NCI-H345 treated with DMSO at 0.1 percent for 48 hours (cell line): ENCODE results near the gene SAMM50.

ENCODE experiments used
- DNase-seq: peaks from one replicate; lab custom pipeline; 2025; ENCODE audit not compliant: unreplicated experiment; lab: John Stamatoyannopoulos, UW

SAMM50 gene

DNA sequence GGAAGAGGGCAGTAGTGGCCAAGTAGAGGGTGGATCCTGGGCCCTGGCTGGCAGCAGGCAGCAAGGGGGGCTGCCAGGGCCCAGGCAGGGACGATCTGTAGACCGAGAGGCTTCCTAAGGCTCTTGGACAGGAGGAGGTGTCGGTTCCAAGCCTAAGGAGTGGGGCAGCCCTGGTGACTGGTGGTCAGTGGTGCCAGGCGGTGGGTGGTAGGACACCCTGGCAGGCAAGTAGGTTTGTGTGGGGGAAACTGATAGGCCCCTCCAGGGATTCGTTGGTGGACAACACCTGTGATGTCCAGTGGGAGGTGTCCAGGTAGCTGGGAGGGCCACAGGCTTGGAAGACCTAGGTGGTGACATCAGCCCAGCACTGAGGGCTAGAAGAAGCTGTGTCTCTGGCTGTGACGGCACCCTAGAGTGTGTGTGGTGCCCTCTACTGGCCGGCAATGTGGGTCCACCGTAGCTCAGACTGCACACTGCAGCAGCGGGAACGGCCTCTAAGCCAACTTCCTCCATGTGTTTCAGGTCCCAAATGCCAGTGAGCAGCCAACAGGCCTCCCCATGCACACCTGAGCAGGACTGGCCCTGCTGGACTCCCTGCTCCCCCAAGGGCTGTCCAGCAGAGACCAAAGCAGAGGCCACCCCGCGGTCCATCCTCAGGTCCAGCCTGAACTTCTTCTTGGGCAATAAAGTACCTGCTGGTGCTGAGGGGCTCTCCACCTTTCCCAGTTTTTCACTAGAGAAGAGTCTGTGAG is 9.4 kb upstream of the SAMM50 start:
- no peak for DNase-seq

- DNase-seq: no peak
Observed at GRCh38 chr22:43946384-43946667, 8.9 kb upstream of the SAMM50 start.

- no peak for DNase-seq
Observed at GRCh38 chr22:43948836-43949406, 6.3 kb upstream of the SAMM50 start.

DNA sequence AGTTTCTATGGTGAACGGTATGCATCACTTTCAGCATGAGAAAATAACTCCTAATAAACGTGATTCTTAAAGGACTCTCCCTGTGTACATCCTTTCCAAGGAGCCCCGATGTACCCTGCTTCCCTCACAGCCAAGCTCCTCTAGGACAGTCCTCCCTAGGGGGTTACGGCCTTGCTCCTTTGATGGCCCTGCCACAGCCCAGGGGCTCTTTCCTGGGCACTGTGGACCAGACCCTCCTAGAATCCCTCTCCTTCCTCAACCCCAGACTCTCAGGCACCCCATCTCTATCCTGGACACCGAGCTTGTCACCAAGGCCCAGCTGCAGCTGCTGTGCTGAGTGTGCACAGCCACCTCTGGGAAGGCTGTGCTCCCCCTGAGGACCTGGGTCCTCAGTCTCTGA is 3.9 kb upstream of the SAMM50 start:
- no peak for DNase-seq

- no peak for DNase-seq
Observed at GRCh38 chr22:43951966-43952365, 3.3 kb upstream of the SAMM50 start.

- no peak for DNase-seq
Observed at GRCh38 chr22:43953988-43954785, 1.1 kb upstream of the SAMM50 start.

DNA sequence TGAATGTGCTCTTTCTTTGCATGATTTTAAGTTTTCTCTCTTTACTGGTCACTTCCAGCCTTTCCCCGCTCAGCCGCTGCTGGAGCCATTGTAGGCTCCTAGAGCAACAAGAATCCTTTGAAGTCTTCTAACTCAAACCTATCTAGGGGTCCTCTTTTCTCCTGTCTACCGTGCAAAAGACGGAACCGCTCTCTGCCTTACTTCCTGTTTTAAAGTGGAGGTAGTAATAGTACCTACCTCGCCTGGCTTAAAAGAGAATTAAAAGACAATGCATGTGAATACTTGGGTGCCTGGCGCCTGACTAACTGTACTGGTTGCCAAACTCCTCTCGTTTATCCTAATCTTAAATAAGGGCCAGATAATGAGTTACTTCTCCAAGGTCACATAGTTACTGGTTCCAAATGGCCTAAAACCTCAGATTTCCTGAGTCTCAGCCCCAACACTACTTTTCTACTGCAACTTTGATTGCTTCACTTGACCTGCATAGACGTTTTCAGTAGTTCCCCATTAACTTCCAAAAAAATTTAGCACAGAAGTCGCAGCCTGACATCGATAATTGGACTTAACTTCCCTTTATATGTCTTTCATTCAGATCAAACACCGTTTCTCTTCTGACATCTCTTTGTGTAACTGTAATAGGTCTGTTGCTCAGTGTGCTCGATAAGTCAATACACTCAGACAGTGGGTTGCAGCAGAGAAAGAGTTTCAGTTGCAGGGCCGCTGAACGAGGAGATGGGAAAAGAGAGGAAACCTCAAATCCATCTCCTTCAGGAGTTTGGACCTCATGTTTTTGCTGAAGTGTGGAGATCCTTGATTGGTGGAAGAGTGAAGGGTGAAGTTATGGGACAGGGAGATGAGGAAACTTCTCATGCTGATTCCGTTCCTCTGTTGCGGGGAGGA is 891 bp downstream of the SAMM50 start:
- DNase-seq: no peak

GRCh38 chr22:43956805-43957463 is 1.7 kb downstream of the SAMM50 start:
- no peak for DNase-seq

DNA sequence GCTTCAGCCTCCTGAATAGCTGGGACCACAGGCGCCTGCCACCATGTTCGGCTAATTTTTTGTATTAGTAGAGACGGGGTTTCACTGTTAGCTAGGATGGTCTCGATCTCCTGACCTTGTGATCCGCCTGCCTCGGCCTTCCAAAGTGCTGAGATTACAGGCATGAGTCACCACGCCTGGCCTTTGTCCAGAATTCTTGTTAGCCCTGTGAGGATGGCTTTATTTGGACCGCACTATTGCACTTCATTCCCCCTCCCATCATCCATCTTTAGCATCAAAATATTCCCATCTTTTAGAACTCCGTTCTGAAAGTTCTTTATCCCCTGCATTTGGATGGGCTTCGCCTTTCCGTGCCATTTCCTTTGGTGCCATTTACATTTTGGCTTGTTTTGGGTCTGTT is 2.6 kb downstream of the SAMM50 start:
- no peak for DNase-seq

DNA sequence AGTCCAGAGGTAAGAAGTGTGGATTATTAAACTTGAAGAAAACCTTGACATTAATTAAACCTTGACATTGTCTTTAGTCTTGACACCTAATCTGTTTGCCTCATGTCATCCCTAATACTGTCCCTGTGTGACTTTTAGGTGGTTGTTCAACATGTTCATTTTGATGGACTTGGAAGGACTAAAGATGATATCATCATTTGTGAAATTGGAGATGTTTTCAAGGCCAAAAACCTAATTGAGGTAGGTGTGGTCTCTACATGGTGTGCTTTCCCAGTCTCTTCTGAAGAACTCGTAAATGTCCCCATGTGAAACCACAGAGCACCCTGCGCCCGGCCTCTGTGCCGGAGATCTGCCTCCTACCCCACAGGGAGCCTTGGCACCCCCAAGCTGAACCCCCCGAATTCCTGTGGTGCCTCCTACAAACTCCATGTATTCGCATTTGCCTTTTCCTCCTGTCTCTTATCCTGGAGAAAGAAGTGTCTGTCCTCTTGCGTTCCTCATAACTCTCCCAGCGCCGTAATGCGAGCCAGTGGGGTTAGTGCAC is 9.1 kb downstream of the SAMM50 start:
- no peak for DNase-seq

DNA sequence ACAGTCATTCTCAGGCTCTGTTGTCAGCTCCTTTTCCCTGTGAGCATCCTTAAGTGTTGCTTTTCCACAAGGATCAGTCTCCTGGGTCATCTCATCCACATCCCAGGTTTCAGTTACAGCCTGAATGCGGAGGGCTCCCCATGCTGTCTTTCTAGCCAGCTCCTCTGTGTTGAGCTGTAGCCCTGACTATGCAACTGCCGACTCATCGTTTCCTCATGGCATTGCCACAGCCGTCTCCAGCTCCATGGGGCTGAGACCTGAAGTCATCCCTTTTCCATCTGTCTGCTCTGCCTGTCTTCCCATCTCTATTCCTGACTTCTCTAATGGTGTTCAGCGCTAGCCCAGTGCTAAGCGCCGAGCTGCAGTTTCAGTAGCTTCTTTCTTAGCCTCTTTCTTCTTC is 11.8 kb downstream of the SAMM50 start:
- no peak for DNase-seq

GRCh38 chr22:43968614-43969013 is 13.4 kb downstream of the SAMM50 start:
- DNase-seq: no peak

DNA sequence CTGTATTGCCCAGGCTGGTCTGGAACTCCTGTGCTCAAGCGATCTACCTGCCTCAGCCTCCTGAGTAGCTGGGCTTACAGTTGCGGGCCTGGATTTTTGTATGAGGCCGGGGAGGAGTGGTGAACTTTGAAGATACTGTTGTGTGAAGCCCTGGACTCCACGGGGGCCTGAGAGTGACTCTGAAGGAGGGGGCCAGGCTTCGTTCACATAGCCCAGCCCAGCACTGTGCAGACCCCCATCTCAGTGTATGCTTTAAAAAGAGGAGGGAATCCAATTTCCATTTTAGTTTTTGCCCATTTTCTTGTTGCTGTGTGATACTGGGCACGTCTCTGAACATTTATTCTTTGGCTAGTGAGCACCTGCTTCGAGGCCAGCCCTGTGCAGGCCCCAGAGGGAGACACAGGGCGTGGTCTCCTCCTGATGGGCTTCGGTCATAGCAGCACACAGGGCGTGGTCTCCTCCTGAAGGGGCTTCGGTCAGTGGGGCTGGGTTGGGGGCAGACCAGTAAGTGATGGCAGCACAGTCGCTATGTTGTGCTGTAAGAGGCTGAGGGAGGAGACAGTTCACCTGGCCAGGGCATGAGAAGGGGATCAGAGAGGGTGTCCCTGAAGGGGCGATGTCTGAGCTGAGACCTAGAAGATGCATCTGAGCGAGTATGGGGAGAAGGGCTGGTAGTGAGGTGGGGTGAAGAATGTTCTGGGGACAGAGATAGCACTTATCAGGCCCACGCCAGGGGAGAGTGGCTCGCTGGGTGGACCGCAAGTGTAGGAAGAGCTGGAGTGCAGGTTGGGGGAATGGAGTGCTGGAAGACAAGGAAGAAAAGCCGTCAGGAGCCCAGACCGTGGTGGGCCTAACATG is 14.0 kb downstream of the SAMM50 start:
- no peak for DNase-seq

DNA sequence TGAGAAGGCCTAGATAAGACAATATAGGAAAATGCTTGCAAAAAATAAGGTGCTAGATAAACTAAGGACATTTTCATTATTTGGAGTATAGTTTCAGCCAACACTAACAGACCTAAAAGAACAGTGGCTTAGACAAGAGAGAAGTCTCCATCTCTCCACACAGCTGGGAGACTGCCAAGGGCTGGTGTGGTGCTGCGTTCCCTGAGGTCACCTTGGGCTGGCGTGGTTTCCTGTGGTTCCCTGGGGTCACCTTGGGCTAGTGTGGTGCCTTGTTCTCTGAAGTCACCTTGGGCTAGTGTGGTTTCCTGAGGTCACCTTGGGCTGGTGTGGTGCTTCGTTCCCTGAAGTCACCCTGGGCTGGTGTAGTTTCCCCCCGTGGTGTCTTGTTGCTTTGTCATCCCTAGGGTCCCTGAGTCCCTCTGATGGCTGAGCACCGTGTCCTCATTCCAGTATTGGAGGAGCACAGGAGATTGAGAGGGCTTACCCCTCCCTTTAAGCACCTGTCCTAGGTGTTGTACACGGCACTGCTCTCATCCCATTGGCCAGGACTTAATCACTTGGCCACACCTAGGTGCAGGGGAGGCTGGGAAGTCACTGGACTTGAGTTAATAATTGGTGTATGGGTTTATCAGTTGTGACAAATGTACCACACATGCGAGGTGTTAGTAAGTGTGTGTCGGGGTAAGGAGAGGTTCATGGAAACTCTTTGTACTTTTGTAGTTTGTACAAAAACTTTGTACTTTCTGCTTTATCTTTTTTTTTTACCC is 14.9 kb downstream of the SAMM50 start:
- DNase-seq: no peak

DNA sequence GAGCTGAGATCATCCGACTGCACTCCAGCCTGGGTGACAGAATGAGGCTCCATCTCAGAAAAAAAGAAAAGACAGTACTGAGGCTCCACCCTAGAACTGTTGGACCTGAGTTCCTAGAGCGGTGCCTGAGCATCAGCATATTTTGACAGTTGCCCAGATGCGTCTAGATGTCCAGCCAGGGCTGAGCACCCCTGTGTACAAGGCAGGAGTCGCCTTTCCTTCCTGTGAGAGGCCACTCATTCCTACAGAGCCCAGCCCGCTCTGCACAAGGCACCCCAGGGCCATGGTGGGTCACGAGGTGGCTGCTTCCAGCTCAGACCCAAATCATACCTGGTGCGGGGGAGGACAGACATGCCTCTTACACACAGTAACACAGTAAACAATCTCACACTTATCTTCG is 15.9 kb downstream of the SAMM50 start:
- DNase-seq: no peak

GRCh38 chr22:43972931-43973462 is 17.8 kb downstream of the SAMM50 start:
- no peak for DNase-seq

- no peak for DNase-seq
Observed at GRCh38 chr22:43974028-43974545, 18.8 kb downstream of the SAMM50 start.

- DNase-seq: no peak
Observed at GRCh38 chr22:43975041-43975440, 19.8 kb downstream of the SAMM50 start.
